OCI-LY1 (cell line): ENCODE measurements around the gene KREMEN1.

ENCODE experiments used
- H2AFZ ChIP-seq: fragments of 200-600 bp; sonication (generic), shearing (Covaris generic); 2 replicates; pipeline ENCODE4 v1.6.0; 2014; ENCODE audit warnings: antibody characterized with exemption, mild to moderate bottlenecking, low read length
- H3F3A ChIP-seq: fragments of 200-600 bp; sonication (generic), shearing (Covaris generic); 2 replicates; pipeline ENCODE4 v1.6.0; 2014; ENCODE audit warnings: mild to moderate bottlenecking, antibody characterized with exemption, low read length, moderate library complexity; ENCODE audit not compliant: insufficient read depth
- H3K27ac ChIP-seq: fragments of 200-600 bp; sonication (generic); 2 replicates; pipeline ENCODE4 v1.5.1; 2014; ENCODE audit warnings: low read length, mixed run types, mild to moderate bottlenecking, low read depth; ENCODE audit not compliant: poor library complexity, severe bottlenecking
- H3K27me3 ChIP-seq: fragments of 200-600 bp; sonication (generic); 2 replicates; pipeline ENCODE4 v1.6.0; 2014; ENCODE audit warnings: antibody characterized with exemption, mild to moderate bottlenecking, low read length, moderate library complexity; ENCODE audit not compliant: insufficient read depth
- H3K36me3 ChIP-seq: fragments of 200-600 bp; sonication (generic); 2 replicates; pipeline ENCODE4 v1.6.1; 2014; ENCODE audit warnings: mild to moderate bottlenecking, antibody characterized with exemption, low read length, moderate library complexity, mixed read lengths; ENCODE audit not compliant: insufficient read depth
- H3K4me1 ChIP-seq: fragments of 200-600 bp; sonication (generic); 2 replicates; pipeline ENCODE4 v1.5.1; 2014; ENCODE audit warnings: mild to moderate bottlenecking, low read length, moderate library complexity; ENCODE audit not compliant: insufficient read depth, severe bottlenecking
- H3K4me2 ChIP-seq: fragments of 200-600 bp; sonication (generic), shearing (Covaris generic); 2 replicates; pipeline ENCODE4 v1.6.1; 2014; ENCODE audit warnings: low read length
- H3K4me3 ChIP-seq: fragments of 200-600 bp; sonication (generic); 2 replicates; pipeline ENCODE4 v1.5.1; 2014; ENCODE audit warnings: low read length, low read depth, mild to moderate bottlenecking, mixed read lengths; ENCODE audit not compliant: poor library complexity, severe bottlenecking
- H3K79me2 ChIP-seq: fragments of 200-600 bp; shearing (Covaris generic); 2 replicates; pipeline ENCODE4 v1.6.1; 2016; ENCODE audit warnings: mixed run types, low read length, mixed read lengths; ENCODE audit not compliant: insufficient read depth
- H3K9ac ChIP-seq: fragments of 200-600 bp; sonication (generic), shearing (Covaris generic); 2 replicates; pipeline ENCODE4 v1.6.1; 2014; ENCODE audit warnings: mild to moderate bottlenecking, low read length, mixed read lengths
- H3K9me2 ChIP-seq: fragments of 200-600 bp; sonication (generic), shearing (Covaris generic); 2 replicates; pipeline ENCODE4 v1.6.1; 2014; ENCODE audit warnings: low read depth, mild to moderate bottlenecking, low read length, mixed read lengths
- H3K9me3 ChIP-seq: fragments of 200-600 bp; shearing (Covaris generic); 2 replicates; pipeline ENCODE4 v1.6.1; 2014; ENCODE audit warnings: low read length, mixed read lengths
- H4K20me1 ChIP-seq: fragments of 200-600 bp; sonication (generic), shearing (Covaris generic); 2 replicates; pipeline ENCODE4 v1.6.0; 2016; ENCODE audit warnings: mild to moderate bottlenecking, low read length; ENCODE audit not compliant: insufficient read depth
- CTCF ChIP-seq: fragments of 200-600 bp; sonication (generic), shearing (Covaris generic); IDR thresholded peaks from 2 replicates; pipeline ENCODE4 v1.5.1; 2017; ENCODE audit warnings: mild to moderate bottlenecking, antibody characterized with exemption, low read length, moderate library complexity, mixed read lengths
- EZH2 ChIP-seq: fragments of 200-600 bp; sonication (generic), shearing (Covaris generic); IDR thresholded peaks from 2 replicates; pipeline ENCODE4 v1.8.0; 2017; ENCODE audit warnings: borderline replicate concordance, mixed run types, mild to moderate bottlenecking, antibody characterized with exemption, low read length, moderate library complexity, mixed read lengths

KREMEN1 gene

GRCh38 chr22:29044657-29045176 is 28.1 kb upstream of the KREMEN1 start:
- Histone ChIP-seq H3K4me3 (no peak overlapping the region), H3F3A (no peaks in the 10 kb centered on the region), H3K9me2 (no peaks in the 10 kb centered on the region), H3K4me1 (no peaks in the 10 kb centered on the region), H3K79me2 (no peaks in the 10 kb centered on the region), H3K27ac (no peak overlapping the region), H3K4me2 (no peak overlapping the region), H2AFZ (no peak overlapping the region), H3K9ac (no peak overlapping the region), H3K27me3 (peaks cover 4% of the 10 kb centered on the region; the same call in 1 of the 2 replicates), H3K36me3 (no peaks in the 10 kb centered on the region; the same call in 1 of the 2 replicates), H3K9me3 (no peaks in the 10 kb centered on the region), H4K20me1 (no peaks in the 10 kb centered on the region)
- no peak for TF ChIP-seq EZH2
- no peak for TF ChIP-seq CTCF

GRCh38 chr22:29048822-29049654 is 23.8 kb upstream of the KREMEN1 start:
- no peaks in the 10 kb centered on the region for H3K27me3 ChIP-seq
- H3K9ac ChIP-seq: no peak overlapping the region
- no peak for TF ChIP-seq CTCF
- TF ChIP-seq EZH2: no peak

GRCh38 chr22:29049655-29050263 is 23.1 kb upstream of the KREMEN1 start:
- Histone ChIP-seq H3K9ac (no peak overlapping the region), H3K4me1 (no peaks in the 10 kb centered on the region), H3K4me2 (no peak overlapping the region), H3K9me3 (no peaks in the 10 kb centered on the region), H4K20me1 (no peaks in the 10 kb centered on the region), H3K27ac (no peak overlapping the region), H2AFZ (no peak overlapping the region), H3K27me3 (no peaks in the 10 kb centered on the region), H3K79me2 (no peaks in the 10 kb centered on the region), H3F3A (no peaks in the 10 kb centered on the region), H3K4me3 (no peak overlapping the region), H3K9me2 (no peaks in the 10 kb centered on the region), H3K36me3 (no peaks in the 10 kb centered on the region; the same call in 1 of the 2 replicates)
- TF ChIP-seq CTCF (no peak), EZH2 (no peak)

More at GRCh38 chr22:29048822-29049654, 23.8 kb upstream of the KREMEN1 start:
- Histone ChIP-seq H2AFZ (no peak overlapping the region), H3K9me3 (no peaks in the 10 kb centered on the region), H3K9me2 (no peaks in the 10 kb centered on the region), H3K36me3 (no peaks in the 10 kb centered on the region; the same call in 1 of the 2 replicates), H3K4me3 (no peak overlapping the region), H3K4me2 (no peak overlapping the region), H3K79me2 (no peaks in the 10 kb centered on the region), H3K4me1 (no peaks in the 10 kb centered on the region), H4K20me1 (no peaks in the 10 kb centered on the region), H3K27ac (no peak overlapping the region), H3F3A (no peaks in the 10 kb centered on the region)
